HG03432 (cell line): ENCODE data around the gene EZR.

Source experiments
- ATAC-seq: cut with Tn5 transposase; IDR thresholded peaks from one replicate; pipeline ENCODE4 v1.9.1; 2021; ENCODE audit warnings: mild to moderate bottlenecking, moderate library complexity; ENCODE audit not compliant: unreplicated experiment

Gene EZR

DNA sequence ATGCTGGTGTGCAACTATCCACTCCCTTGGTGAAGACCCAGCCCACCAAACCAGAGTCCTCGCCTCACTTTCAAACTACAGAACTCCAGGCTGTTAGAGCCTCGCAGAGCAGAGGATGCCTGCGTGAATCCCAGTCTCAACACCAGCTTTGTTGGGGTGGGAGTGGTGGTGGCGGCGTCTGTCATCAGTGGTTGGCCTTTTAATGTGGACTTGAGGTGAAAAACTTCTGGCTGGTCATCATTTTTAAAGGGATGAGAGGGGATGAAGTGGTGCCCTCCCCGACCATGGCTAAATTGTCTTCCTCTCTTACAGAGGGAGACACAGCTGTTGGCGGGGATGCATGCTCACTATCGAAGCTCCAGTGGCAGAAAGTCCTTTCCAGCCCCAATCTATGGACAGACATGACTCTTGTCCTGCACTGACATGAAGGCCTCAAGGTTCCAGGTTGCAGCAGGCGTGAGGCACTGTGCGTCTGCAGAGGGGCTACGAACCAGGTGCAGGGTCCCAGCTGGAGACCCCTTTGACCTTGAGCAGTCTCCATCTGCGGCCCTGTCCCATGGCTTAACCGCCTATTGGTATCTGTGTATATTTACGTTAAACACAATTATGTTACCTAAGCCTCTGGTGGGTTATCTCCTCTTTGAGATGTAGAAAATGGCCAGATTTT is 54.9 kb downstream of the EZR start:
- no peak for ATAC-seq

DNA sequence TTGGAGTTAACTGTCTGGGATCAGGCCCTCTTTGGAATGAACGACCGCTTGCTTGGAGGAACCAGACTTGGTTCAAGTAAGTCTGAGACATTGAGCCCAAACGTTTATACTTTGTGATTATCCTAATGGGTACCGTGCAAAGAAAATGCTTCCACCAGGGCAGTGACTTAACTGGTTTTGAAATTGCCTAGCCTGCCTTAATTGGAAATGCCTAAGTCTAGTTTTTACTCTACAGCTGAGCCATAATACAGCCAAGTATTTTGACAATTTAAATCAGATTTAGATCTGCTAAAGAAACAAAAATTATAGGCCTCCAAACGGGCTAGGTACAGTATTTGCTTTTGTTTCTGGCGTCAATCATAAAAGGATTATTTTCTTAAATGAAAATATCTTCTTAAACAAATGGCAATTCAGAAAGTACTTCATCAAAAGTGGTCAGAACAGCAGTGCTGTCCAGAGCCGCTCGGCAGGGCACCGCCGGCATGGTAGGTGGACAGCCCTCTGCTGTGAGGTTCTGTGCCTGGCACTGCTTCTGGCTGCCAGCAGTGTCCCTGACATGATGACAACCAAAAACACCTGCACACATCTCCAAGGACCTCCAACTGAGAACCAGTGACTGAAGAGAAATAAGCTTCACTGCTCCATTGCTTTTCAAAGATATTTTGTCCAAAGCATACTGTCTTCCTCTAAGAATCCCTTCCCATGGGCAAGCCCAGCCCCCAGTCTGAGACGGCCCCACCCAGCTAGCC is 55.6 kb downstream of the EZR start:
- ATAC-seq: no peak

- ATAC-seq: no peak
Measured at GRCh38 chr6:158762787-158763433, 56.3 kb downstream of the EZR start.

DNA sequence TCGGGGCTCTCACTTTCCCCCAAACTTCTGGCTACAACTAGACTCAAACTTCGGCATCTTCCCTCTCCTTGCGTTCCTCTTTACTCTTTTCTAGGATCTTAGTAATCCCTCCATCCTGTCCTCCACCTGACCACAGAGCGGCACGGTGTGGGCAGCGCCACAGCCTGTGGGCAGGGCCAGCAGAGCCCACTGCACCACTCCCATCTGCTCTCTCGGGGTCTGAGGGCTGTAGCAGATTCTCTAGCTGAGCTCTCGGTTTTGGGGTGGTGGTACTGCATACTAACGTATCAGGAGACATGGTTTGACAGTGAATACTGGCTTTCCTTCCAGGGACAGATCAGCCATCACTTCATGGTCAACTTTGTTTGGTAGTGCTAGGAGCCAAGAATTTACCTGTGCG is 57.4 kb downstream of the EZR start:
- no peak for ATAC-seq

- no peak for ATAC-seq
Measured at GRCh38 chr6:158760618-158761250, 58.4 kb downstream of the EZR start.

DNA sequence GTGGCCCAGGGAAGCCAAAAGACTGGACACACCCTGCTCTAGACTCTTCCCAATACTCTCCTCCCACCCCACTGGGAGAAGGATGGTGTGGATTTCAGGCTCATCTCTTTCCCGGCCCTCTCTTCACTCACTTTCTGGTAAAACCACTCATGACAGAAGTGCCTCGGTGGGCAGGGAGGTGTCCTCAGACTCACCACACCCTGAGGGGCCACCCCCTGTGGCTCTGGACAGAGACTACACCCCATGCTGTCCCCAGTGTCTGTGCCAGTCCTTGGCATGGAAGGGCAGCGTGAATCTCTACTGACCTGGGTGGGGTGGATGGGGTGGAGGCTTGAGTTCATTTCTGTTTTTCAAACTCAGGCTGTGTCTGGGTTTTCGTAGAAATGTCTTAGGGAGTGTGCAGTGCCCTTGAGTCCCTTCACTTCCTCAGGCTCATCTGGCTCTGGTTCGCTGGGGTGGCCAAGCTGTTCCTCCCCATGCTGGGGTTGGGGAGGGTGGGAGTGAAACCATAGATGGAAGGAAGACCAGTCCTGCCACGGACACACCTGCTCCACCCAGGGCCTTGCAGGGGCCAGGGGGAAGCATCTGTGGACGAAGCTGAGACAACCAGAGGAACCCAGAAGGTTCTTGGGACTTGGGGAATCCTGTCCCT is 59.1 kb downstream of the EZR start:
- no peak for ATAC-seq

- ATAC-seq: no peak
Measured at GRCh38 chr6:158758941-158759479, 60.2 kb downstream of the EZR start.

DNA sequence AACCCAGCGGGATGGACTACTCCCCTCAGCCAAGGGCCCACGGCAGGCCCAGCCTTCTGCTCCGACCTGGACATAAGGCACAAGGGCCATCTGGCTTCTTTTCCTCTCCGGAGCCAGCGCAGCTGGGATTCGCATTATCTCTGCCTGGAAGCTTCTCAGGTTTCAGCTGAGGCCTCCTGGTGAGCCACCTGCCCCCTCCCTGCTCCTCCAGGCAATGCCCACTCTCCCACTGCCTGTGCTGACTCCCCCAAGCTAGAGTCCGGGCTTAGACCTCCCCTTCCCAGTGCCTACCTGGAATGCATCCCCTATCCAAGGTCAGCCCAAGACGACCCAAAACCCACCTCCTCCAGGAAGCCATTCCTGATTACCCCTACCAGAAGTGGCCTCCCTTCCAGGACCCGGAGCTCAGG is 60.7 kb downstream of the EZR start:
- no peak for ATAC-seq

GRCh38 chr6:158757753-158758090 is 61.4 kb downstream of the EZR start:
- ATAC-seq: no peak

GRCh38 chr6:158756977-158757752 is 62.0 kb downstream of the EZR start:
- no peak for ATAC-seq

- ATAC-seq: no peak
Measured at GRCh38 chr6:158756126-158756525, 63.0 kb downstream of the EZR start.

GRCh38 chr6:158755636-158756035 is 63.5 kb downstream of the EZR start:
- ATAC-seq: no peak

- no peak for ATAC-seq
Measured at GRCh38 chr6:158754738-158755137, 64.4 kb downstream of the EZR start.

- no peak for ATAC-seq
Measured at GRCh38 chr6:158753811-158754210, 65.4 kb downstream of the EZR start.

DNA sequence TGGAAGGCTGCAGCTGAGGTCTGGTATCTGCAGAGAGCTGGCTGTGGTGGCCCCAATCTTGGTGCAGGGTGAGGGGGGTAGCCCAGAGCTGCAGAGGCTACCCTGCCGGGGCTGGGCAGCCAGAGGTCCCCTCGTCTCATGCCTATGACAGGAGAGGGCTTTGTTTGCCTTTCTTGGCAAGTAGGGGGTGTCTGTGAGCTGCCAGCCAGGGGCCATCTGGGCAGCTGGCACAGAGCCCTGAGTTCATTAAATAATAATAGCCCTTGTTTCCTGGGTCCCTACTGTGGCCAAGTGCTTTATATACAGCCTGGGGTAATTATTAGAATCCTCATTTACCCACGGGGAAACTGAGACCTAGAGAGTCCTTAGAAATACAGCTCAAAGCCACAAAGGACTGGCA is 66.6 kb downstream of the EZR start:
- ATAC-seq: no peak

- ATAC-seq: no peak
Measured at GRCh38 chr6:158751921-158752320, 67.2 kb downstream of the EZR start.

GRCh38 chr6:158751224-158751623 is 67.9 kb downstream of the EZR start:
- ATAC-seq: no peak

- no peak for ATAC-seq
Measured at GRCh38 chr6:158744986-158745430, 74.2 kb downstream of the EZR start.

- ATAC-seq: no peak
Measured at GRCh38 chr6:158743033-158743651, 76.0 kb downstream of the EZR start.

DNA sequence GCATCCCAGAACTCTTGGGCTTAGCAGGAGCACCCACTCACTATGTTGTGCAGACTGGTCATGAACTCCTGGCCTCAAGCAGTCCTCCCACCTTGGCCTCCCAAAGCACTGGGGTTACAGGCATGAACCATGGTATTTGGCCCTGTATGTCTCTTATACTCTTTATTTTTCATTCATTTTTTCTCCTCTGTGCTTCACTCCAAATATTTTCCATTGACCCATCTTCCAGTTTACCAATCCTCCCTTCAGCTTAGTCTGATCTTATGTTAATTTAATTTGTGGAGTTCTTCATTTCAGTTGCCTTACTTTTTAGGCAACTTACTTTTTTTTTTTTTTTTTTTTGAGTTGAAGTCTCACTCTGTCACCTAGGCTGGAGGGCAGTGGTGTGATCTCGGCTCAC is 79.5 kb downstream of the EZR start:
- no peak for ATAC-seq
